Activated gamma-delta T cell treated with Interleukin-2 at 50 U/mL for 16 hours (primary cell): Measurements from ENCODE around the gene TRO.

Experiments
- DNase-seq: peaks from one replicate; pipeline ENCODE4 v3.0.0-alpha.2; 2020

Gene TRO

GRCh38 chrX:54961750-54962149 is 41.1 kb downstream of the TRO start:
- DNase-seq = no peak

DNA sequence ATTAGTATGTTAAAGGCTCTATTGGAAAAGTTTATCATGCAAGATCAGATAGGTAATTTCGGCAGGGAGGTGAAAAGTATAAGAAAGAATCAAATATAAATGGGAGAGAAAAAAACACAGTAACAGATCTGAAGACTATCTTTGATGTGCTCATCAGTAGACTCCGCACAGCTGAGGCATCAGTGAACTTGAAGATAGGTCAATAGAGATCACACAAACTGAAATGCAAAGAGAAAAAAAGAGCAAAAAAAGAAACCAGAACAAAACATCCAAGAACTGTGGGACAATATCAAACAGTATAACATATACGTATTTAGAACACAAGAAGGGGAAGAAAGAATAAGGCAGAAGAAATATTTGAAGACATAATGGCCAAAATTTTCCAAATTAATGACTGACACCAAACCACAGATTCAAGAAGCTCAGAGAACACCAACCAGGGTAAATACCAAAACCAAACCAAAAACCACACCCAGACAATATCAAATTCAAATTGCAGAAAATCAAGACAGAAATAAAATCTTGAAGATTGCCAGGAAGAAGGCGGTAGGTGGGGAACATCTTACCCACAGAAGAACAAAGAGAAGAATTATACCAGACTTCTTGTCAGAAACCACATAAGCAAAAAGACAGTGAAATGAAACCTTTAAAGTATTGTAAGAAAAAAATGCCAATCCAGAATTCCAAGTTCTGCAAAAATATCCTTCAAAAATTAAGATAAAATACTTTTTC is 44.3 kb downstream of the TRO start:
- no peak for DNase-seq

- DNase-seq = no peak
Measured at GRCh38 chrX:54977387-54977786, 56.8 kb downstream of the TRO start.

DNA sequence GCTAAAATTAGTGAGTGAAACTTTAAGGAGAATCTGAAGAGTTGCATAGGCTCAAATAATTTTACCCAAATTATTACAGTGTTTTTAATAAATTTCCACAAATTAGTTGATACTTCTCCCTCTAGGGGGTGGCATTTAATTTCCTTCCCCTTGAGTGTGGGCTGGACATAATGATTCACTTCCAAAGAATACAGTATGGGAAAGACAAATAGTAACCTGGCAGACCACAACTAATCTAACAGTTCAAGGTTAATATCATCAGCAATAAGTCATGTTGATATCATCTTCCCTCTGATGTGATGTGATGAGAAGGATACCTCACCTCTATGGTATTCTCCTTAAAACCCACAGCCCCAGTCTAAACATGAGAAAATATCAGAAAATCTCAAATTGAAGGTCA is 57.8 kb downstream of the TRO start:
- DNase-seq = no peak

GRCh38 chrX:54979432-54979831 is 58.8 kb downstream of the TRO start:
- DNase-seq = no peak

GRCh38 chrX:54980334-54980733 is 59.7 kb downstream of the TRO start:
- DNase-seq = no peak
